Measurements from ENCODE around the gene TPX2. TPM values are rescaled to one million over a fixed set of nuclear protein-coding genes. Genes with fewer than 3 reads are reported as not detected.

The TPX2 gene
- polyA plus RNA-seq, 6 donors from 2014 or later: 0.08 to 0.44 (median 0.18) TPM; not detected in 1

DNA sequence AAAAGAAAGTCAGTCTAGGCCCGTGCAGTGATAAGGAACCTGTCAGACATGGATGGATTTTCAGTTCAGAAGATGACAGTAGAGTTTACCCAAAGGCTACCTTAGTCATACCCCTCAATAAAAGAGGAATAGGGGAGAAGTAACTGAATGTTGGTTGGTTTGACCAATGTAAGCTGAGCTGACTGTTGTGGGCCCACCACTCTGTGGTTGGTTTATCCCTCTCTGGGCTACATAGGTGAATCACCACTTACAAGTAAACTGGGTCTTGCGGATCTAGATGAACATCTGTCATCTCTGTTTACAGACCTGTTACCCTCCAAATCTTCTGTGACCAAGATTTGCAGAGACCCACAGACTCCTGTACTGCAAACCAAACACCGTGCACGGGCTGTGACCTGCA, 42.9 kb downstream of the TPX2 start:
- no peaks in the 10 kb centered on the region for H3K36me3 Mint-ChIP-seq
- H3K9me3 Mint-ChIP-seq: no peaks in the 10 kb centered on the region
- no peaks in the 10 kb centered on the region for H3K4me1 Mint-ChIP-seq
- DNase-seq: no peak
- no peak overlapping the region for H3K27ac Mint-ChIP-seq
- ATAC-seq (ENCODE audit: low read depth in 2 of 2): no peak
- no peaks in the 10 kb centered on the region for H3K27me3 Mint-ChIP-seq
- no peak overlapping the region for H3K4me3 Mint-ChIP-seq

- H3K27ac Mint-ChIP-seq: no peak overlapping the region
Observed at GRCh38 chr20:31784354-31785044, 45.4 kb downstream of the TPX2 start.

GRCh38 chr20:31785089-31785488, 46.0 kb downstream of the TPX2 start:
- no peaks in the 10 kb centered on the region for H3K9me3 Mint-ChIP-seq
- ATAC-seq (ENCODE audit: low read depth in 2 of 2) (no peak), DNase-seq (no peak)
- H3K36me3 Mint-ChIP-seq: no peaks in the 10 kb centered on the region
- no peak overlapping the region for H3K4me3 Mint-ChIP-seq
- no peak overlapping the region for H3K27ac Mint-ChIP-seq
- no peaks in the 10 kb centered on the region for H3K4me1 Mint-ChIP-seq
- no peaks in the 10 kb centered on the region for H3K27me3 Mint-ChIP-seq

More at GRCh38 chr20:31784354-31785044, 45.4 kb downstream of the TPX2 start:
- ATAC-seq (ENCODE audit: low read depth in 2 of 2): no peak
- Mint-ChIP-seq H3K27me3 (no peaks in the 10 kb centered on the region), H3K36me3 (no peaks in the 10 kb centered on the region), H3K4me1 (no peaks in the 10 kb centered on the region), H3K4me3 (no peak overlapping the region), H3K9me3 (no peaks in the 10 kb centered on the region)
- no peak for DNase-seq

DNA sequence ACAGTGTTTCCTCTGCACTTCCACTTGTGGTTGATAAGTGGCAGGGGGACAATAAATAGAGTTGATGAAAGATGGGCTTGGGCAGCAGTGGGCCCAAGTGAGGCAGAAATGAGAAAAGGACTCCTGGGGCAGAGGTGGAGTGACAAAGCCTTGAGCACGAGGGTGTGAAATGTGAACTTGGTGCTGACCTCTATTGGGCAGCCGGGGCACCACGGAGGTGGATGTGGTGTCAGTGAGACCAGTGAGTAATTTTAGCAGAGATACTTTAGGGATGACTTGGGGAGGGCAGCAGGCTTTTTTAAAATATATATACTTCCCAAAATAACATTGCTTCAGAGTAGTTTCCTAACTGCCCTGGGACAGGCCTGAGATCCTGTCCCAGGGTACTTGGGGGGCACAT, 49.5 kb downstream of the TPX2 start:
- Mint-ChIP-seq H3K4me3 (no peak overlapping the region), H3K36me3 (no peaks in the 10 kb centered on the region), H3K27me3 (no peaks in the 10 kb centered on the region), H3K9me3 (no peaks in the 10 kb centered on the region), H3K27ac (no peak overlapping the region), H3K4me1 (no peaks in the 10 kb centered on the region)
- no peak for DNase-seq
- ATAC-seq (ENCODE audit: low read depth in 2 of 2): no peak

DNA sequence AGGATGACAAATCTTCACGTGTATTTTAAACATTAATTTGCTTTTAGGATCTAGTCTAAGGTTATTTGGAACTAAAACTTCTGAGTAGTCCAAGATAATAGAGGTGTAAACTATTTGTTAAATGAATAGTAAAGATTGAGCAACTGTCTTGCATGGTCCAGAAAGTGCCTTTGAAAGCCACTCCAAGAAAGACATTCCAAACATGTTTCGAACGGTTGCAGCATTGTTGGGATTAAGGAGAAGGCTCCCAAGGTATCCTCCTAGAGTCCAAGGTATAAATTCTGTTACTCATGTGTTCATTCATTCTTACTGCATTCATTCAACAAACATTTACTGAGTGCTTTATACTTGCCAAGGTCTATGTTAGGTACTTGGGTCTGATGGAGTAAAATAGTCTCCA, 51.3 kb downstream of the TPX2 start:
- H3K4me3 Mint-ChIP-seq: no peak overlapping the region
- DNase-seq (no peak), ATAC-seq (ENCODE audit: low read depth in 2 of 2) (no peak)
- H3K27me3 Mint-ChIP-seq: no peaks in the 10 kb centered on the region
- H3K4me1 Mint-ChIP-seq: no peaks in the 10 kb centered on the region
- H3K9me3 Mint-ChIP-seq: no peaks in the 10 kb centered on the region
- H3K27ac Mint-ChIP-seq: no peak overlapping the region
- H3K36me3 Mint-ChIP-seq: no peaks in the 10 kb centered on the region

- Mint-ChIP-seq H3K9me3 (no peaks in the 10 kb centered on the region), H3K27ac (no peak overlapping the region), H3K27me3 (no peaks in the 10 kb centered on the region), H3K36me3 (no peaks in the 10 kb centered on the region), H3K4me1 (no peaks in the 10 kb centered on the region), H3K4me3 (no peak overlapping the region)
- no peak for DNase-seq
- no peak for ATAC-seq (ENCODE audit: low read depth in 2 of 2)
Observed at GRCh38 chr20:31797364-31797763, 58.3 kb downstream of the TPX2 start.

GRCh38 chr20:31801508-31801907, 62.4 kb downstream of the TPX2 start:
- ATAC-seq (ENCODE audit: low read depth in 2 of 2) (no peak), DNase-seq (no peak)
- H3K4me3 Mint-ChIP-seq: peak overlapping the region in 1 of 8 donors; percentile 44
- H3K27ac Mint-ChIP-seq: no peak overlapping the region
- H3K27me3 Mint-ChIP-seq: no peaks in the 10 kb centered on the region
- no peaks in the 10 kb centered on the region for H3K36me3 Mint-ChIP-seq
- H3K4me1 Mint-ChIP-seq: peaks cover 12 to 19% (median 12%) of the 10 kb centered on the region in 3 donors
- no peaks in the 10 kb centered on the region for H3K9me3 Mint-ChIP-seq

- Mint-ChIP-seq H3K4me1 (peaks cover 22 to 31% (median 22%) of the 10 kb centered on the region in 3 donors), H3K36me3 (no peaks in the 10 kb centered on the region), H3K4me3 (no peak overlapping the region), H3K27ac (peak overlapping the region in 2 of 6 donors; percentile 0 to 52), H3K9me3 (no peaks in the 10 kb centered on the region), H3K27me3 (no peaks in the 10 kb centered on the region)
- ATAC-seq (ENCODE audit: low read depth in 2 of 2) (no peak), DNase-seq (no peak)
Observed at GRCh38 chr20:31803552-31804291, 64.6 kb downstream of the TPX2 start.

DNA sequence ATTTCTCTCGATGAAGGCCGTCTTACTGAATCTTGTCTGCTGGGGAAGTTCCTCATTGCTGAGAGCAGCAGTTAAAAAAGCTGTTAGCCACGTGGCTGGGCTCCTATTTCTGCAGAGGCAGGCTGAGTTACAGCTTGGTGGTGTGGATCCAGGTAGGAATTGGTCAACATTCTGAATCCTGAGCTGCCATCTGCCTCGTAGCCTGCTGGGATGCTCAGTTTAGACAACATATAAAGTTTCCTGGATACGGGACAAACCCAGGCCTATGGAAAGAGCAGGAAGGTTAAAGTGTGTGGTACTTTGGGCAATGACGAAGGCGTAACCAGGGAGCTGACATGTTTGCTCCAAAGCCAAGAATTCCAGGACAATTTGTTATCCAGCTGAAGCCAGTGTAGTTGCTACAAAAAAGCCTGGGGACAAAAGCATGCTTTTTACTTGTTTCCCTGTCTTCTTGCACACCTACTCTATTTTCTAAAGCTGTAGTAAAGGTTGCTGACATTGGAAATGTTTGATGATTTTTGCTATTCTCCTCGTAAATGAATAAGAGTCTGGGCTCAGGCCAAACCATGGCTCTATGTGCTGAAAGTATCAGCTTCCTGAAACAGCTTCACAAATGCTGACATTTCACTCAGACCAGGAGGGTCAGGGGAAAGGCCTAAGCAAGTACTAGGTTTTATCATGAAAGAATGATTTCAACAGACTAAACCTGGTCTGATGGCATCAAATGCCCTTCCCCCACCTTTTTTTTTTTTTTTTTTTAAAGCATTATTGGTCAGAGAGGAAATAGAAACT, 67.7 kb downstream of the TPX2 start:
- ATAC-seq (ENCODE audit: low read depth in 2 of 2): peak in 1 of 2 donors; percentile 64
- Mint-ChIP-seq H3K36me3 (no peaks in the 10 kb centered on the region), H3K27me3 (no peaks in the 10 kb centered on the region), H3K27ac (peak overlapping the region; percentile 24 to 85 (median 60)), H3K4me1 (peaks cover 22 to 31% (median 24%) of the 10 kb centered on the region in 3 donors), H3K4me3 (peak overlapping the region in 7 of 8 donors; percentile 2 to 83 (median 38)), H3K9me3 (no peaks in the 10 kb centered on the region)
- DNase-seq: no peak

DNA sequence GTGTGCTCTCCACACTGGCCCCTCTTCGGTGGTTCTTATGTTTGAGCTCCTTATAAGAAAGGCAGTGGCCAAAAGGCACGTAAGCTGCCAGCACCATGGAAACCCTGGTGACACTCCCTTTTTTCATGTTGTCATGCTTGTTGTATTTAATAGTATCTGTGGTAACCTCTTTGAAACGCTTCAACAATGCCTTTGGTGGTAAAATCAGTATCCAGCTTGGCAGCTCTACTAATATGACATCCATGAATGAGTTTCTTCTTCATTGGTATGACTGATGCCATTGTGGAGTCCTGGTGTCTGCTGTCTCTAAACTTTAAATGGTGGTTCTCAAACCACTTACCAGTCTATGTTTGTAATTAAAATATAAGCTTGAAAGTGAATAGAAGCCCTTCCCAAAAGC, 69.4 kb downstream of the TPX2 start:
- DNase-seq: no peak
- Mint-ChIP-seq H3K4me1 (peaks cover 22 to 27% (median 23%) of the 10 kb centered on the region in 3 donors), H3K36me3 (no peaks in the 10 kb centered on the region), H3K9me3 (no peaks in the 10 kb centered on the region), H3K27ac (peak overlapping the region in 1 of 6 donors; percentile 59), H3K27me3 (no peaks in the 10 kb centered on the region), H3K4me3 (no peak overlapping the region)
- ATAC-seq (ENCODE audit: low read depth in 2 of 2): no peak

GRCh38 chr20:31809661-31810060, 70.6 kb downstream of the TPX2 start:
- no peaks in the 10 kb centered on the region for H3K27me3 Mint-ChIP-seq
- H3K9me3 Mint-ChIP-seq: no peaks in the 10 kb centered on the region
- H3K4me3 Mint-ChIP-seq: no peak overlapping the region
- no peak for DNase-seq
- no peak for ATAC-seq (ENCODE audit: low read depth in 2 of 2)
- H3K27ac Mint-ChIP-seq: no peak overlapping the region
- H3K36me3 Mint-ChIP-seq: no peaks in the 10 kb centered on the region
- H3K4me1 Mint-ChIP-seq: peaks cover 19 to 22% (median 20%) of the 10 kb centered on the region in 3 donors

DNA sequence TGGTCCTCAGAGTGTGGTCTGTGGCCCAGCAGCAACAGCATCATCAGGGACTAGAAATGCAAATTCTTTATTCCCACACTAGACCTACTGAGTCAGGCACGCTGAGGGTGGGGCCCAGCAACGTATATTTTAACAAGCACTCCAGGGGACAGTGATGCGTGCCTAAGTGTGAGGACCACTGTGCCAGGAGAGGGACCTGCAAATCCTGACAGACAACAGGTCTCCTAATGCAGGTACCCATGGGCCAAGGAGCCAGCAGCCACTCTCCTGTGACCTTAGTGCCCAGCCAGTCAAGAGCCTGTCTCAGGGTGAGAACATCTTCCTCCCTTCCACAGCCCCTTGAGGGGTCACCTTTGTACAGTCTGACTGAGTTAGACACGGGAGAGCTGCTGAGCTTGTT, 72.1 kb downstream of the TPX2 start:
- no peak for ATAC-seq (ENCODE audit: low read depth in 2 of 2)
- Mint-ChIP-seq H3K27ac (no peak overlapping the region), H3K27me3 (no peaks in the 10 kb centered on the region), H3K36me3 (no peaks in the 10 kb centered on the region), H3K4me3 (peak overlapping the region in 1 of 8 donors; percentile 41), H3K4me1 (peaks cover 13 to 16% (median 15%) of the 10 kb centered on the region in 3 donors), H3K9me3 (no peaks in the 10 kb centered on the region)
- no peak for DNase-seq

- Mint-ChIP-seq H3K4me1 (peaks cover 4 to 7% (median 7%) of the 10 kb centered on the region in 3 donors), H3K27ac (no peak overlapping the region), H3K9me3 (no peaks in the 10 kb centered on the region), H3K4me3 (no peak overlapping the region), H3K27me3 (no peaks in the 10 kb centered on the region), H3K36me3 (no peaks in the 10 kb centered on the region)
- DNase-seq: no peak
- no peak for ATAC-seq (ENCODE audit: low read depth in 2 of 2)
Observed at GRCh38 chr20:31811796-31812728, 73.0 kb downstream of the TPX2 start.
